HG03159 (cell line): ENCODE measurements around the gene NOTUM.
"Not testable (repeated sequence)": the region's sequence is repeated elsewhere in the genome, so short reads cannot be mapped to it uniquely, and the experiment has no call there.

Source experiments
- ATAC-seq: cut with Tn5 transposase; IDR thresholded peaks from one replicate; pipeline ENCODE4 v1.9.1; 2021; ENCODE audit warnings: mild to moderate bottlenecking, moderate library complexity; ENCODE audit not compliant: unreplicated experiment

The NOTUM gene

DNA sequence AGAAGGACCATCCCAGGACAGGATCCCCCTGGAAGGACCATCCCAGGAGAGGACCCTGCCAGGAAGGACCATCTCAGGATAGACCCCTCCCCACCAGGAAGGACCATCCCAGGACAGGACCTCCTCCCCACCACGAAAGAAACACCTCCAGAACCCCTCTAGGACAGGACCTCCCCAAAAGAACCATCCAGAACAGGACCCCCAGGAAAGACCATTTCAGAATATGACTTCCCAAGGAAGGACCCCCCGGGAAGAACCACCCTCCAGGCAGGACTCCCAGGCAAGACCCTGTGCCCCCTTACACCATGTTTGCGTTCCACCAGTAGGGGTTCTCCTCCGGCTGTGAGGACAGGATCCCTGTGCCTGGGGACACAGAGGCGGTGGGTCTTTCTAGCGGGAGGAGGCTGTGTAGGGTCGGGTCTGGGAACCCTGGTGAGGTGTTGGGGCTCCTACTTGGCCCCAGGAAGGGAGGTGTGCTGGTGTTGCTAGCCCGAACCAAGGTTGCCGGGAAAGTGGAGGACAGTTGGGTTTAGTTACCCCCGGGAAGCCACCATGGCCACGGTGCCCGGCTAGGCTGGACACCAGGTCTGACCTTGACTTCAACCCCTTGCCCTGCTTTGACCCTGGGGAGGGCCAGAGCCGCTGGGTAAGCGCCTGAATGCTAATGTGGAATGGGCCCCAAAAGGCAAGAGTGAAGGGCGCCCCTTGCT lies 2.2 kb downstream of the NOTUM start:
- ATAC-seq, result no peak

DNA sequence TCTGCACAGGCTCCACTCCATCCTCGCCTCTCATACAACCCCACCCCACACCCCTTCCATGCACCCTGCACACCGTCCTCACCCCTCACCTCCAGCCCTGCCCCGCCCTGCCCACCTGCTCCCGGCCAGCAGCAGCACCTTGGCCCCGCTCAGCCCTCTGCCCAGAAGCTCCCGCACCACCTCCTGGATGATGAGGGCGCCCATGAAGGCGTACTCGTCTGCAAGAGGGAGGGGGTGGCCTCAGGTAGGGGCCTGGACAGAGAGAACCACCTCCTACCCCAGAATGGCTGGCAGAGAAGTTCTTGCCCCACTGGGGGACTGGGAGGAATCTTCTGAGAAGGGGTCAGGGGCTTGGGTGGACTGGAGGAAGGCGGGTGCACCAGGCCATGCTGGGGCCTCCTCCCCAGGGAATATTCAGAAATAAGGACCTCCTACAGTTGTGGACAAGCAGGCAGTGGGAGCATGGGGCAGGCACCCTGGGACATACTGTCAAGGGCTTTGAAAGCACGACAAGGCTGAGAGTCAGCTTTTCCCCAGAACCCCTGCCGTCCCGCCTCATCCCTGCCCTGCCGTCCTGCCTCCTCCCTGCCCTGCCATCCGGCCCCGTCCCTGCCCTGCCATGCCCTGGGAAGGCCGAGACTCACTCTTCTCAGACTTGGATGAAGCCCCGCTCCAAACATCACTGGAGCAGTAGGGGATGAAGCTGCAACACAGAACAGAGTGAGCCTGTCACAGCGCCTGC lies 3.1 kb downstream of the NOTUM start:
- ATAC-seq, result no peak

DNA sequence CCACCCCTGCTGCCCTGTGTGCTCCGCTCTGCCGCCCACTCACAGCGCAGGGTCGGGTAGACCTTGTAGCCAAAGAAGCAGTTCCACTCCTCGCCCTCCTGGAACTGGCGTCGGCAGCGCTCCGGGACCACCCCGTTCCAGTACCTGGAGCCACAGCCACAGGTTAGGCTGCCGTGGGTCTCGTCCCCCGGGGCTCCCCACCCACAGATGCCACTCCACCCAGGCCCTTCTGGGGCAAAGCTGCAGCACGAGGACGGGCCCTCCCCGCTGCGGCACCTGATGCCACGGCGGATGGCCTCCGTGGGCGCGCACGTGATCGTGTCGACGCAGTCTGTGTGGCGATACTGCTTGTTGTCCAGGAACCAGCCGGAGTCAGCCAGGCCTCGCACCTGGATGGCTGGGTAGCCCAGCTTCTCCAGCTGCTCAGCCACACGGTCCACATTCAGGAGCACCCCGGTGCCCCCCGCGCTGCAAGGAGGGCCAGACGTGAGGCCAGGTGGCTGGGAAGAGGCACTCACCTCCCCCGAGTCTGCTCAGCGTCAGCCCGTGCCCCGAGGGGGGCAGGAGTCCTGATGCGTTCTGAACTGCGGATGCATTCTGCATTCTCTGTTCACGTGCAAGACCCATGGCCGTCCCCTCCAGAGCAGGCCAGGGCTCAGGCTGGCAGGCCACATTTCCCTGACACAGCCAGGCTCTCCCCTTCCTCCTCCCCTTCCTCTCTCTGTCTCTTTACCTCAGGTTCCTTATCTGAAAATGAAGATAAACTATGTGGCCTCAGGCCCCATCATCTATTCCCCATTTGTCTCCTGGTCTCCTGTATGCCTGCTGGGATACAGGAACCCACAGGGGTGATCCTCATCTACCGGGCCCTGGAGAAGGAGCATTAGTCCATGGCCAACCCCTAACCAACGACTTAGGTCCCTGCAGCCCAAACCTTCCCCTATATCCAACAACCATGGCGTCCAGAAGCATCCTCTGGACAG lies 4.1 kb downstream of the NOTUM start:
- no peak for ATAC-seq

DNA sequence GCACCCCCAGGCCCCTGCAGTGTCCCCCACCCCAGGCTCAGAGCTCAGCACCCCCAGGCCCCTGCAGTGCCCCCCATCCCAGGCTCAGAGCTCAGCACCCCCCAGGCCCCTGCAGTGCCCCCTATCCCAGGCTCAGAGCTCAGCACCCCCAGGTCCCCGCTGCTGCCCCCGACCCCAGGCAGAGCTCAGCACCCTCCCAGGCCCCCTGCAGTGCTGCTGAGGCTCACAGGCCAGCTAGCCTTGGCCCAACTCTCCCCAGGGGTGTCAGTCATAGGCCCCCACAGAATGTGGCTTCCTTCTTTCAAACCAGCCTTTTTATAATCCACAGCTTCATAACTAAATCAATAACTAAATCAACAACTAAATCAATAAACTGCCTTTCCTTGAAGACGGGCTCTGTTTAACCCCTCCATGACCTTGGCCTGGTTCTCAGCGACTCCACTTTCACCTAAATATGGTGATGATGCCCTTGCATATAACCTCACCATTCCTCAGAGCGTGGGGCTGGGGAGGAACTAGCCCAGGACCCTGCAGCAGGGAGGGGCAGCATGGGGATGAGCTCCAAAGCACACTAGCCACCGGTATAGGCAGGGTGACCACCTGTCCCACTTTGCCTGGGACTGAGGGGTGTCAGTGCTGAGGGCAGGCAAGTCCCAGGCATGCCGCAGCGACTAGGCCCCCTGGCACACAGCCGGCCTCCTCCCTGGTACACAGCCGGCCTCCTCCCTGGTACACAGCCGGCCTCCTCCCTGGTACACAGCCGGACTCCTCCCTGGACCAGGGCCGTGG lies 5.0 kb downstream of the NOTUM start:
- ATAC-seq, result no peak

DNA sequence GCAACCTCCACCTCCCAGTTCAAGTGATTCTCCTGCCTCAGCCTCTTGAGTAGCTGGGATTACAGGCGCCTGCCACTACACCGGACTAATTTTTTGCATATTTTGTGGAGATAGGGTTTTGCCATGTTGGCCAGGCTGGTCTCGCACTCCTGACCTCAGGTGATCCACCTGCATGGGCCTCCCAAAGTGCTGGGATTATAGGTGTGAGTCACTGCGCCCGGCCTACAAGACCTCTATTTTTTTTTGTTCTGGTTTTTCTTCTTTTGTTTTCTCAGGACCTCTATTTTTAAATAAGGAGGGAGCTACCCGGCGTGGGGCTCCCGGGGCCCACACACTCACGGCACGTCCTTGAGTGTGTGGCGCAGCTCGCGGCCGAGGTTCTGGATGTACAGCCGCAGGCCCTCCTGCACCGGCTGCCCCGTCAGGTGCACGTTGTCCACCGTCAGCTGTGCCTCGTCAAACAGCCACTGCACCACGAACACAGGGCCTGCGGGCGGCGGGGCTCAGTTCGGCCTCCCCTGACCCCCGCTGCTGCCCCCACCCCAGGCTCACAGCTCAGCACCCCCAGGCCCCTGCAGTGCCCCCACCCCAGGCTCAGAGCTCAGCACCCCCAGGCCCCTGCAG lies 5.8 kb downstream of the NOTUM start:
- no peak for ATAC-seq

DNA sequence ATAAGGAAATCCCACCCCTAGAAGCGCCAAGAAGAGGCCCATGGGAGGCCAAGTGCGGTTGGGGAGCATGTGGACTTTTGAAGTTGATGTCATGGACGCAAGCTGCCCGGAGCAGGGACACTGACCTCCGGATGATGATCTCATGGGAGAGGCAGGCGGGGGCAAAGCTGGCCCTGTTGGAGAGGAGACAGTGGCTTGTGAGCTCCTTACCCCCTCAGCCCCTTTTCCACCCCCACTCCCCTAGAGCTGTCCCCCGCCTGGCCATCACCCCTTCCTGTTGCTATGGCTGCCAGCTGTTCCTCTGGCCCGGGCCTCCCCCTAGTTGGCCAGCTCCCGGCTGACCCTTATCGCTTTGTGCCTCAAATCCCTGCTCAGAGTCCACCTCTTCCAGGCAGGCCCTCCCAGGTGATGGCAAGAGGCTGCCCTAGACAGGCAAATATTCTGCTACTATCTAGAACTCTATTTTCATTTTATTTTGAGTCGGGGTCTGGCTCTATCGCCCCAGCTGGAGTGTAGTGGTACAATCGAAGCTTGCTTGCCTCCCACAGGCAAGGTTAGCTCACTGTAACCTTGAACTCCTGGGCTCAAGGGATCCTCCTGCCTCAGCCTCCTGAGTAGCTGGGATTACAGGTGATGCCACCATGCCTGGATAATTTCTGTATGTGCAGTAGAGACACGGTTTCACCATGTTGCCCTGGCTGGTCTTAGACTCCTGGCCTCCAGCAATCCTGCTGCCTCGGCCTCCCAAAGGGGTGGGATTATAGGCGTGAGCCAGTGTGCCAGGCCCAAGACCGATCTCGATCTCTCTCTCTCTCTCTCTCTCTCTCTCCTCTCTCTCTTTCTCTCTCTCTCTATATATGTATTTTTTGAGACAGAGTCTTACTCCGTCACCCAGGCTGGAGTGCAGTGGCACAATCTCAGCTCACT lies 6.6 kb downstream of the NOTUM start:
- ATAC-seq, result no peak

DNA sequence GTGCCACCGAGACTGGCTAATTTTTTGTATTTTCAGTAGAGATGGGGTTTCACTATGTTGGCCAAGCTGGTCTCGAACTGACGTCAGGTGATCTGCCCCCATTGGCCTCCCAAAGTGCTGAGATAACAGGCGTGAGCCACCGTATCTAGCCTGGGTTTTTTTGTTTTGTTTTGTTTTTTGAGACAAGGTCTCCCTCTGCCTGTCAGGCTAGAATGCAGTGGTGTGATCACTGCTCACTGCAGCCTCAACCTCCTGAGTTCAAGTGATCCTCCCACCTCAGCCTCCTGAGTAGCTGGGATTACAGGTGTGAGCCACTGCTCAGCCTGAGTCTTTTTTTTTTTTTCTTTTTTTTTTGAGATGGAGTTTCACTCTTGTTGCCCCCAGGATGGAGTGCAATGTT lies 7.5 kb downstream of the NOTUM start:
- ATAC-seq, result not testable (repeated sequence)

DNA sequence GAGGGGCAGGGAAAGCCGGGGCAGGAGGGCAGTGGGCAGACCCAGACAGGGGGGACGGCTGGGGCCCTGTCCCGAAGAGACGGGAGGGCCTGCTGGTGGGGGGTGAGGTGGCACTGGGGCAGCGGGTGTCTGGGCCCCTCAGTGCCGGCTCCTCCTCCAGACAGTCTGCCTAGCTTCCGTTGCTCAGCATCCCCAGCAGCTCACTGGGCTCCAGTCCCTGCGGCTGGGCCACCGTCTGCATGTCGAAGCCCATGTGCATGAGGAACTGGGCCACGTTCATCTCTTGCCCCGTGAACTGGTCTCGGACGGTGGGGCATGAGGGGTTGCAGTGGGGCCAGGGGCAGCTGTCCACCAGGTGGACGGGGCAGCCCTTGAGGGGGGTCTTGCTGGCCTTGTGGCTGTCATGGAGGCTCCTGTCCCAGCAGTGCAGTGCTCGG lies 8.2 kb downstream of the NOTUM start:
- no peak for ATAC-seq

DNA sequence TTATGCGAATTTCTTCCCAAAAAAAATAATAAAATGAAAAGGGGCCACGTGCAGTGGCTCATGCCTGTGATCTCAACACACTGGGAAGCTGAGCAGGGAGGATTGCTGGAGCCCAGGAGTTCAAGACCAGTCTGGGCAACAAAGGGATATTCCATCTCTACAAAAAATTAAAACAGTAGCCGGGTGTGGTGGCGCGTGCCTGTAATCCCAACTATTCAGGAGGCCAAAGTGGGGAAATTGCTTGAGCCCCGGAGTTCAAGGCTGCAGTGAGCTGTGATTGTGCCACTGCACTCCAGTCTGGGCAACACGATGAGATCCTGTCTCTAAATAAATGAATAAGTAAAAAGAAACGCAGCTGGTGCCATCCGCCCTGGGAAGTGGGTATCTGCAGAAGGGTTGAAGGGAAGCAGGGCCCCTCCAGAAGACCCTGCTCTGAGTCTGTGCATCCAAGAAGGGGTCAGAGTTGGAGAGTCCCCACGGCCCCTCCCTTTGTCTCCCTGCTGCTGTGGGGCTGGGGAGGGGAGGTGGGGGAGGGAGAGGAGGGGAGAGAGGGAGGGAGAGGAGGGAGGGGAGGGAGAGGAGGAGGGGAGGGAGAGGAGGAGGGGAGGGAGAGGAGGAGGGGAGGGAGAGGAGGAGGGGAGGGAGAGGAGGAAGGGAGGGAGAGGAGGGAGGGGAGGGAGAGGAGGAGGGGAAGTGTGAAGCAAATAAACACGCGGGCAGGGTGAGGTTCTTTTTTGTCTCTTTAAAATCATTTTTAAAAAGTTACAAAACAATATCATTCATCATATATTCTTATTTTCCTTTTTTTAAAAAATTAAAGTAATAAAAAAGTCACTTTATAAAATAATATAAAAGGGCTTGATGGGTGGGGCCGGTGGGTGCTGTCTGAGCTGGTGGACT lies 9.0 kb downstream of the NOTUM start:
- ATAC-seq, result no peak

DNA sequence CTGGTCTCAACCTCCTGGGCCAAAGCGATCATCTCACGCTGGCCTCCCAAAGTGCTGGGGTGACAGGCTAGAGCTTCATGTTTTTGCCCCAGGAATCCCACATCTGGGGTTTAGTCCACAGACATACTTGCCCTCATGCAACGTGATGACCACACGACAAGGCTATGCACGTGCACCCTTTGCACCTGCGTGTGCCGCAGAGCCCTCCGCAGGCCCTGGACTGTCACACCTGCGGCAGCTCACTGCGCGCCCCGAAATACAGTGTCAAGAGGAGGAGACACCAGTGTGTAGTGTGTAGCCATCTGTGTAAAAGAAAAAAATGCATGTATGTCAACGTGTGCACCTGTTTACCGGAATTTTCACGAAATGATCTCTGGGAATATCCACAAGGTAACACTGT lies 10.5 kb downstream of the NOTUM start:
- ATAC-seq, result no peak

DNA sequence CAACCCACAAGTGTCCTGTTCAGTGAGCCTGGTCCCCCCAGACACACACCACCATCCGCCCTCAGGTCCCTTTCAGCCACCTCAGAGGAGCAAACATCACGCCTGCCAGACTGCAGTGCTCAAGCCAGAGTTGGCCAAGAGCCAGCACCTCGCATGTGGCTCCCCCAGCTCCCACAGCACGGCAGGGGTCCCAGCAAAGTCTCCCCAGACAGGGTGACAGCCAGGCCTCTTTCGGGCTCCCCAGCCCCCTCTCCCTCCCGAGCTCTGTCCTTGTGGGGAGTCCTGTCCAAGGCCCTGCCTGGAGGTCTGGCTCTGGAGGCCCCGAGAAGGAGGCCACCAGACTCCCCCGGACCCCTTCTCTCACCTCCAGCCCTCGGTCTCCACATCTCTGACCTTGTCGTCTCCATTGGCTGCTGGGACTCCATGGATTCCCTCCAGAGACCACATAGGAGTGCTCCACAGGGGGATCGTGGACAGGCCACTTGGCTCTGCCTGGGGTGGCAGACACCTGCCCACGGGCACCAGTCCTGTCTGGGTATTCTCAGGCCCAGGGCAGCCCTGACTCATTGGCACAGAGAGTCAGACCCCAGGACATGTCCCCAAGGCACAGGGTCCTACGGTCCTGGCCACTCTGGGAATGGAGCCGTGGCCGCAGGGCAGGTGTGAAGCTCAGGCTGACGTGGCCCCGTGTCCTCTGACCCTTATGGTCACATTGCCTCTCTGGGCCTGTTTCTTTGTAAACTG lies 12.2 kb downstream of the NOTUM start:
- no peak for ATAC-seq

DNA sequence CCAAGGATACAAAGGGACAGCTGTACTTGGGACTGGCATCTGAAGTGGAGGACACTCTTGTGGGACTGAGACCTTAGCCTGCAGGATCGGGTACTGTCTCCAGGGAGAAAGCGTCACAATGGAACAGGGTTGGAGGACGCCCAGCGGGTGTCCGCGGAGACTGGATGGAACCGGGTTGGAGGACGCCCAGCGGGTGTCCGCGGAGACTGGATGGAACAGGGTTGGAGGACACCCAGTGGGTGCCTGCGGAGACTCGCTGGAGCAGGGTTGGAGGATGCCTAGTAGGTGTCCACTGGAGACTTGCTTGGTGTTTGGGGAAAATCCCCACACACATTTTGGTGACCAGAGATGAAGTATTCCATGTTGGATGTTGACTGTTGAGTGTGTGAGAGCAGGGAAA lies 13.8 kb downstream of the NOTUM start, which contains the start of gene MYADML2:
MYADML2 (minus strand) TSS at position 45 of the 400 bp plus-strand sequence. CDS start 5,492 bp downstream, outside the sequence.
- ATAC-seq, result no peak

DNA sequence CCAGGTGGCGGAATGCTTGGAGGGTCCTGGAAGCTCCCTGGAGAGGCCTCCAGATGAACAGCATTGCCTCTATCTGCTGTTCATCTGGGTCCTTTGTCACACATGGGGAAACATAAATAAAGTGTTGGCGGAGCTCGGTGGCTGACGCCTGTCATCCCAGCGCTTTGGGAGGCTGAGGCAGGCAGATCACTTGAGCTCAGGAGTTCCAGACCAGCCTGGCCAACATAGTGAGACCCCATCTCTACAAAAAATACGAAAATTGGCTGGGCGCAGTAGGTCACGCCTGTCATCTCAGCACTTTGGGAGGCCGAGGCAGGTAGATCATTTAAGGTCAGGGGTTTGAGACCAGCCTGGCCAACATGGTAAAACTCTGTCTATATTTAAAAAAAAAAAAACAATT lies 16.1 kb downstream of the NOTUM start:
- ATAC-seq, result no peak

DNA sequence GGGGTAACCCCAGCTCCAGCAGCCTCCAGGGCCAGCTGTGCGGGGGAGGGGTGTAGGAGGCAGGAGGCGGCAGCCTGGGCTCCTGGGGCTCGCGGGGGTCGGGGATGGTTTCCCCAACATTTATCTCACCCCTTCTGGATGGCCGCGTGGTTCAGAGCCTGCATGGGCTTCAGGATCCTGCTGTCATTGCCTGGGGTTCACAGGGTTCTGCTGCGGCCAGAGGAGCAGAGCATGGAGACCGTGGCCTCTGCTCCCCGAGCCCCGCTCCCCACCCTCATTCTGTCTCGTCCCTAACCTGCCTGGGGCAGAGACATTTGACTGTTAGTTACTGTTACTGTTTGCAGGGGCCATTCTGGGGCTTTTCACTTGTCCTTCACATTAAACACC lies 18.8 kb downstream of the NOTUM start:
- no peak for ATAC-seq

DNA sequence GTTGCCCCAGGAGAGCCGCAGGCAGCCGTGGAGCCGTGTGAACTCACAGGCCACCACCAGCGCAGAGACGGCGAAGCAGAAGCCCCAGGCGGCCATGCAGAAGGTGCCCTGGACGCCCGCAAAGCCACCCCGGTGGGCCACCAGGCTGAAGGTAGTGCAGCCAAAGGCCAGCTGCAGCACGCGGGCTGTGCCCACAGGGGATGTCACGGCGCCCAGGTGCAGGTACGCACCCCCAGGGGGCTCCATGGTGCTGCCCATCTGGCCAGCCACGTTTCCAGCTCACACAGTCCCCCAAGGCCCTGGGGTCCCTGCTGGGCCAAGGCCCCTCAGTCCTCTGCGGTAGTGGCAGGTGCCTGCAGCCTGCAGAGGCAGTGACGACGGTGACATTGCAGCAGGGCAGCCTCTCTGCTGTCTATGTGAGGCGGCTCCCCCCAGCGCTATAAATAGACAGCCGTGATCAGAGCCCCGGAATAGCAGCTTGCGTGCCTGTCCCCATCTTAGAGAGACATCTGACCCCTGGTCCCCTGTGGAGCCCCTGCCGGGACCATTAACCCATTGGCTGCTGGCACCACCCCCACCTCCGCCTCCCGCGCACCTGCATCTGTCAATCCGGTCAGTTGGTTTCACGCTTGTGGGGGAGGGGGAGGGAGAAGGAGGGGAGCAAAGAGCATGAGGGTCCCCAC lies 19.4 kb downstream of the NOTUM start:
- no peak for ATAC-seq
